DOHH2 (cell line): ENCODE data around the gene E2F6.

ENCODE experiments used
- H3F3A ChIP-seq: fragments of 200-600 bp; sonication (generic), shearing (Covaris generic); 2 replicates; pipeline ENCODE4 v1.6.0; 2016; ENCODE audit warnings: antibody characterized with exemption, mild to moderate bottlenecking; ENCODE audit not compliant: control insufficient read depth, insufficient read depth
- H3K27ac ChIP-seq: fragments of 200-600 bp; sonication (generic); 2 replicates; pipeline ENCODE4 v1.5.1; 2014; ENCODE audit warnings: low read depth, mild to moderate bottlenecking, low read length, moderate library complexity
- H3K27me3 ChIP-seq: fragments of 200-600 bp; sonication (generic); 2 replicates; pipeline ENCODE4 v1.6.1; 2014; ENCODE audit warnings: mild to moderate bottlenecking, low read length, mixed read lengths; ENCODE audit not compliant: control insufficient read depth
- H3K36me3 ChIP-seq: fragments of 200-600 bp; sonication (generic); 2 replicates; pipeline ENCODE4 v1.6.1; 2014; ENCODE audit warnings: mild to moderate bottlenecking, low read length, moderate library complexity, mixed read lengths; ENCODE audit not compliant: control insufficient read depth
- H3K4me1 ChIP-seq: fragments of 200-600 bp; sonication (generic); 2 replicates; pipeline ENCODE4 v1.6.1; 2014; ENCODE audit warnings: mild to moderate bottlenecking, low read length, mixed read lengths; ENCODE audit not compliant: control insufficient read depth
- H3K4me2 ChIP-seq: fragments of 200-600 bp; sonication (generic); 2 replicates; pipeline ENCODE4 v1.6.0; 2014; ENCODE audit warnings: mild to moderate bottlenecking, low read length, moderate library complexity
- H3K4me3 ChIP-seq: fragments of 200-600 bp; sonication (generic); 2 replicates; pipeline ENCODE4 v1.5.1; 2014; ENCODE audit warnings: mild to moderate bottlenecking, low read length, mixed read lengths
- H3K79me2 ChIP-seq: fragments of 200-600 bp; sonication (generic); 2 replicates; pipeline ENCODE4 v1.6.1; 2014; ENCODE audit warnings: mild to moderate bottlenecking, low read length, mixed read lengths; ENCODE audit not compliant: control insufficient read depth
- H3K9me2 ChIP-seq: fragments of 200-600 bp; sonication (generic); replicated peaks from 2 replicates; pipeline ENCODE4 v1.6.1; 2014; ENCODE audit warnings: mild to moderate bottlenecking, low read length, mixed read lengths; ENCODE audit not compliant: control insufficient read depth
- H3K9me3 ChIP-seq: fragments of 200-600 bp; sonication (generic); 2 replicates; pipeline ENCODE4 v1.6.1; 2014; ENCODE audit warnings: antibody characterized with exemption, low read length, mixed read lengths; ENCODE audit not compliant: control insufficient read depth, insufficient read depth
- H4K20me1 ChIP-seq: fragments of 200-600 bp; sonication (generic); 2 replicates; pipeline ENCODE4 v1.6.0; 2014; ENCODE audit warnings: low read depth, mild to moderate bottlenecking, antibody characterized with exemption, low read length, moderate library complexity; ENCODE audit not compliant: control insufficient read depth, insufficient read depth
- EZH2phosphoT487 ChIP-seq: fragments of 200-600 bp; sonication (generic); IDR thresholded peaks from 2 replicates; pipeline ENCODE4 v1.6.1; 2017; ENCODE audit warnings: borderline replicate concordance, mild to moderate bottlenecking, antibody characterized with exemption, low read length, moderate library complexity, mixed read lengths
- TF ChIP-seq, protein P1 (sequence below): fragments of 200-600 bp; sonication (generic); IDR thresholded peaks from one replicate; pipeline ENCODE4 v1.5.1; 2014; ENCODE audit warnings: antibody characterized with exemption, mild to moderate bottlenecking, low read depth, low read length; ENCODE audit not compliant: poor library complexity, severe bottlenecking

Gene E2F6

DNA sequence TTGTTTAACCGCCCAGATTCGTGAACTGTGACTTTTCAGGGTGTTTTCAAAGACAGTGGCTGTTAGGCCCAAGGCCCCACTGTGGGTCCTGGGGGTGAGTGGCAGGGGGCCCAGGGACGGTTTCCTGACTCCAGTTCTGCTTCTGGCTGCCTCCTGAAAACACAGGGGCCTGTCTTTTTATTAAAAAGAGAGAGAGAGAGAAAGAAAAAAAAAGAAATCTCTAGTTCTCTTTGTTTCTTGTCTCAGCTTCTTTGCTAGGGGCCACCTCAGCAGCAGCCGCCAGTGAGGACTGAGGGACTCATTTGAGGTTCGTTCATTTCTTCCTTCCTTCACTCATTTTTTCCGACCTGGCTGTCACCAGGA lies 15.4 kb upstream of the E2F6 start:
- H3K9me2 ChIP-seq = no peaks in the 10 kb centered on the region
- peaks cover 2% of the 10 kb centered on the region; the same call in 1 of the 2 replicates for H3F3A ChIP-seq
- H3K4me3 ChIP-seq = no peak overlapping the region
- H3K36me3 ChIP-seq = no peaks in the 10 kb centered on the region
- peaks cover 15% of the 10 kb centered on the region; the same call in 1 of the 2 replicates for H3K27me3 ChIP-seq
- TF ChIP-seq, protein P1, sequence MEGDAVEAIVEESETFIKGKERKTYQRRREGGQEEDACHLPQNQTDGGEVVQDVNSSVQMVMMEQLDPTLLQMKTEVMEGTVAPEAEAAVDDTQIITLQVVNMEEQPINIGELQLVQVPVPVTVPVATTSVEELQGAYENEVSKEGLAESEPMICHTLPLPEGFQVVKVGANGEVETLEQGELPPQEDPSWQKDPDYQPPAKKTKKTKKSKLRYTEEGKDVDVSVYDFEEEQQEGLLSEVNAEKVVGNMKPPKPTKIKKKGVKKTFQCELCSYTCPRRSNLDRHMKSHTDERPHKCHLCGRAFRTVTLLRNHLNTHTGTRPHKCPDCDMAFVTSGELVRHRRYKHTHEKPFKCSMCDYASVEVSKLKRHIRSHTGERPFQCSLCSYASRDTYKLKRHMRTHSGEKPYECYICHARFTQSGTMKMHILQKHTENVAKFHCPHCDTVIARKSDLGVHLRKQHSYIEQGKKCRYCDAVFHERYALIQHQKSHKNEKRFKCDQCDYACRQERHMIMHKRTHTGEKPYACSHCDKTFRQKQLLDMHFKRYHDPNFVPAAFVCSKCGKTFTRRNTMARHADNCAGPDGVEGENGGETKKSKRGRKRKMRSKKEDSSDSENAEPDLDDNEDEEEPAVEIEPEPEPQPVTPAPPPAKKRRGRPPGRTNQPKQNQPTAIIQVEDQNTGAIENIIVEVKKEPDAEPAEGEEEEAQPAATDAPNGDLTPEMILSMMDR = no peak
- TF ChIP-seq EZH2phosphoT487 = no peak
- H4K20me1 ChIP-seq = no peaks in the 10 kb centered on the region
- H3K9me3 ChIP-seq = no peaks in the 10 kb centered on the region
- H3K4me2 ChIP-seq = no peak overlapping the region
- peaks cover 17% of the 10 kb centered on the region for H3K4me1 ChIP-seq
- no peak overlapping the region for H3K27ac ChIP-seq
- H3K79me2 ChIP-seq = no peaks in the 10 kb centered on the region

DNA sequence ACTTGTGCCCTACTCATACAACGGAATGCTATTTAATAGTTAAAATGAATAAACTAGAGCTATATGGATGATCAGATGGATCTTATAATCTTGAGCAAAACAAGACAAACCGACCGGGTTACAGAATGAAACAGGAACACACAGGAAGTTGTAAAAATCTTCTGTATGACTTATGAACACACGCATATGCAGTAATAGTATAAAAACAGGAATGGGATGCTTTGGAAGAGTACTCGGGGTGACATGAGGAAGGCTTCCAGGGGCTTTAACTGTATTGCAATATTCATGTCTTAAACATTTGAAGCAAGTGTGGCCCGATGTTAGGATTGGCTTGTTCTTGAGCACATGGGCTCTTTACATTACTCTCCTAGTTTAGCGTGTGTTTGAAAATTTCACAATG lies 14.9 kb upstream of the E2F6 start:
- H3K36me3 ChIP-seq = no peaks in the 10 kb centered on the region
- no peaks in the 10 kb centered on the region for H3K9me3 ChIP-seq
- peaks cover 15% of the 10 kb centered on the region; the same call in 1 of the 2 replicates for H3K27me3 ChIP-seq
- peaks cover 2% of the 10 kb centered on the region; the same call in 1 of the 2 replicates for H3F3A ChIP-seq
- no peaks in the 10 kb centered on the region for H4K20me1 ChIP-seq
- no peak overlapping the region for H3K4me2 ChIP-seq
- H3K4me3 ChIP-seq = no peak overlapping the region
- no peaks in the 10 kb centered on the region for H3K79me2 ChIP-seq
- no peak overlapping the region for H3K27ac ChIP-seq
- no peak for TF ChIP-seq EZH2phosphoT487
- TF ChIP-seq, protein P1 = no peak
- H3K4me1 ChIP-seq = peaks cover 17% of the 10 kb centered on the region
- H3K9me2 ChIP-seq = no peaks in the 10 kb centered on the region

DNA sequence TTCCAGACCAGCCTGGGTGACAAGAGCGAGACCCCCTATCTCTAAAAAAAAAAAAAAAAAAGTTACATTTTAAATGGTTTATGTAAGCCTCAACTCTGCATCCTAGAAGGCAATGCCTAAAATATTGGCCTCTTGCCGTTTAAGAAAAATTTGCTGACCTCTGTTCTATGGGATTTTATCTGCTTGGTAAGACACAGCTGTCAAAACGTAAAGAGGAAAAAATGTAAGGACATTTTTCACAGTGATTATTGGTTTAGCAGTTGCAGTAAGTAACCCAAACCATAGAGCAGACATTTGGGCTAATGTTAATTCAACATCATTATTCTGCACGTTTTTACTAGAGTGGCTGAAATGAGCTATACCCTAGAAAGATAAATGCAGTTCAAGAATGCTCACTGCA lies 14.4 kb upstream of the E2F6 start:
- peaks cover 10% of the 10 kb centered on the region; the same call in 1 of the 2 replicates for H3K27me3 ChIP-seq
- no peak overlapping the region for H3K4me3 ChIP-seq
- no peaks in the 10 kb centered on the region for H3K9me2 ChIP-seq
- no peak overlapping the region for H3K4me2 ChIP-seq
- no peaks in the 10 kb centered on the region for H3K79me2 ChIP-seq
- H3K27ac ChIP-seq = no peak overlapping the region
- peaks cover 17% of the 10 kb centered on the region for H3K4me1 ChIP-seq
- no peaks in the 10 kb centered on the region for H3K36me3 ChIP-seq
- TF ChIP-seq, protein P1 = no peak
- TF ChIP-seq EZH2phosphoT487 = no peak
- H3F3A ChIP-seq = peaks cover 2% of the 10 kb centered on the region; the same call in 1 of the 2 replicates
- H3K9me3 ChIP-seq = no peaks in the 10 kb centered on the region
- no peaks in the 10 kb centered on the region for H4K20me1 ChIP-seq
